Activated T-helper 1 cell treated with anti-CD3 and anti-CD28 coated beads, Interleukin-12 subunit alpha, Interleukin-12 subunit beta, Interleukin-2, Interleukin-4 antibody, amounts not matched to agents 30 ng/mL and 10 ng/mL and 1 ng/mL, durations not matched to agents 14 hours and 24 hours and 36 hours (primary cell): ENCODE data around the gene CPED1. TPM values are rescaled to one million over a fixed set of nuclear protein-coding genes. Genes with fewer than 3 reads are reported as not detected.
"Not testable (repeated sequence)": the region's sequence is repeated elsewhere in the genome, so short reads cannot be mapped to it uniquely, and the experiment has no call there.

Experiments
- DNase-seq: peaks from one replicate; pipeline ENCODE4 v3.0.0; 2021; ENCODE audit warnings: low spot score
- H3K27ac Mint-ChIP-seq: one replicate; pipeline ENCODE4 v1.8.0; 2021; ENCODE audit warnings: mild to moderate bottlenecking, mixed read lengths
- H3K27me3 Mint-ChIP-seq: one replicate; pipeline ENCODE4 v1.8.0; 2022; ENCODE audit warnings: mild to moderate bottlenecking, moderate library complexity, mixed read lengths; ENCODE audit not compliant: insufficient read depth
- H3K36me3 Mint-ChIP-seq: one replicate; pipeline ENCODE4 v1.8.0; 2021; ENCODE audit warnings: low read depth, mixed read lengths
- H3K4me1 Mint-ChIP-seq: one replicate; pipeline ENCODE4 v1.8.0; 2021; ENCODE audit warnings: low read depth, mixed read lengths
- H3K4me3 Mint-ChIP-seq: one replicate; pipeline ENCODE4 v1.8.0; 2021; ENCODE audit warnings: mild to moderate bottlenecking, moderate library complexity, mixed read lengths
- H3K9me3 Mint-ChIP-seq: one replicate; pipeline ENCODE4 v1.8.0; 2021; ENCODE audit warnings: mixed read lengths
- intact Hi-C: fragments of 100-400 bp; cut with micrococcal nuclease; formaldehyde crosslinking; loops from one replicate; pipeline ENCODE4 v1.15.1; 2024
- total RNA-seq: library from RNA; stranded (reverse); gene quantifications from 2 replicates; pipeline ENCODE4 v1.2.3, GENCODE V29; 2022

The CPED1 gene
- total RNA-seq, 1 donor from 2014 or later: not detected

- no peaks in the 10 kb centered on the region for H3K9me3 Mint-ChIP-seq
- peaks cover 4% of the 10 kb centered on the region for H3K27me3 Mint-ChIP-seq
Measured at GRCh38 chr7:121180436-121181063, 192.0 kb downstream of the CPED1 start.

GRCh38 chr7:121181357-121181756, 192.8 kb downstream of the CPED1 start:
- peaks cover 9% of the 10 kb centered on the region for H3K4me1 Mint-ChIP-seq
- no peaks in the 10 kb centered on the region for H3K9me3 Mint-ChIP-seq
- H3K27me3 Mint-ChIP-seq: peaks cover 4% of the 10 kb centered on the region
- intact Hi-C loops: no loop called here
- H3K27ac Mint-ChIP-seq: no peak overlapping the region
- H3K4me3 Mint-ChIP-seq: no peak overlapping the region
- H3K36me3 Mint-ChIP-seq: no peaks in the 10 kb centered on the region
- no peak for DNase-seq

More at GRCh38 chr7:121180436-121181063, 192.0 kb downstream of the CPED1 start:
- Mint-ChIP-seq H3K36me3 (no peaks in the 10 kb centered on the region), H3K4me3 (no peak overlapping the region), H3K4me1 (peaks cover 9% of the 10 kb centered on the region), H3K27ac (no peak overlapping the region)
- DNase-seq: no peak
- intact Hi-C loops: no loop called here

- no peak for DNase-seq
- Mint-ChIP-seq H3K36me3 (no peaks in the 10 kb centered on the region), H3K9me3 (no peaks in the 10 kb centered on the region), H3K4me1 (peaks cover 9% of the 10 kb centered on the region), H3K27ac (no peak overlapping the region), H3K27me3 (peaks cover 4% of the 10 kb centered on the region), H3K4me3 (no peak overlapping the region)
- intact Hi-C loops: no loop called here
Measured at GRCh38 chr7:121182281-121182680, 193.8 kb downstream of the CPED1 start.

- intact Hi-C loops: no loop called here
- Mint-ChIP-seq H3K4me1 (peaks cover 9% of the 10 kb centered on the region), H3K27me3 (peaks cover 4% of the 10 kb centered on the region), H3K36me3 (no peaks in the 10 kb centered on the region), H3K27ac (no peak overlapping the region), H3K9me3 (no peaks in the 10 kb centered on the region), H3K4me3 (no peak overlapping the region)
- DNase-seq: no peak
Measured at GRCh38 chr7:121182902-121183301, 194.4 kb downstream of the CPED1 start.

GRCh38 chr7:121183883-121184282, 195.4 kb downstream of the CPED1 start:
- H3K9me3 Mint-ChIP-seq, H3K27ac Mint-ChIP-seq, H3K36me3 Mint-ChIP-seq, H3K4me3 Mint-ChIP-seq, intact Hi-C loops, DNase-seq, H3K4me1 Mint-ChIP-seq, H3K27me3 Mint-ChIP-seq: not testable (repeated sequence)

GRCh38 chr7:121186746-121187145, 198.2 kb downstream of the CPED1 start:
- intact Hi-C loops: no loop called here
- H3K27ac Mint-ChIP-seq: no peak overlapping the region
- H3K36me3 Mint-ChIP-seq: no peaks in the 10 kb centered on the region
- H3K9me3 Mint-ChIP-seq: peaks cover 5% of the 10 kb centered on the region
- H3K4me1 Mint-ChIP-seq: no peaks in the 10 kb centered on the region
- DNase-seq: no peak
- no peak overlapping the region for H3K4me3 Mint-ChIP-seq
- peaks cover 6% of the 10 kb centered on the region for H3K27me3 Mint-ChIP-seq

GRCh38 chr7:121187222-121187621, 198.7 kb downstream of the CPED1 start:
- Mint-ChIP-seq H3K27me3 (peaks cover 6% of the 10 kb centered on the region), H3K4me1 (no peaks in the 10 kb centered on the region), H3K36me3 (no peaks in the 10 kb centered on the region), H3K27ac (no peak overlapping the region), H3K4me3 (no peak overlapping the region), H3K9me3 (peaks cover 5% of the 10 kb centered on the region)
- intact Hi-C loops: no loop called here
- no peak for DNase-seq

GRCh38 chr7:121187676-121188075, 199.2 kb downstream of the CPED1 start:
- Mint-ChIP-seq H3K4me1 (no peaks in the 10 kb centered on the region), H3K36me3 (no peaks in the 10 kb centered on the region), H3K27ac (no peak overlapping the region), H3K27me3 (peaks cover 3% of the 10 kb centered on the region), H3K4me3 (no peak overlapping the region), H3K9me3 (peaks cover 5% of the 10 kb centered on the region)
- intact Hi-C loops: no loop called here
- no peak for DNase-seq

- intact Hi-C loops: no loop called here
- Mint-ChIP-seq H3K9me3 (peaks cover 5% of the 10 kb centered on the region), H3K36me3 (no peaks in the 10 kb centered on the region), H3K27me3 (peaks cover 7% of the 10 kb centered on the region), H3K4me1 (no peaks in the 10 kb centered on the region), H3K4me3 (no peak overlapping the region), H3K27ac (no peak overlapping the region)
- no peak for DNase-seq
Measured at GRCh38 chr7:121192834-121193233, 204.3 kb downstream of the CPED1 start.

- H3K27me3 Mint-ChIP-seq: peaks cover 8% of the 10 kb centered on the region
- DNase-seq: no peak
- no peaks in the 10 kb centered on the region for H3K36me3 Mint-ChIP-seq
- no peak overlapping the region for H3K4me3 Mint-ChIP-seq
- no peaks in the 10 kb centered on the region for H3K9me3 Mint-ChIP-seq
- no peaks in the 10 kb centered on the region for H3K4me1 Mint-ChIP-seq
- intact Hi-C loops: no loop called here
- H3K27ac Mint-ChIP-seq: no peak overlapping the region
Measured at GRCh38 chr7:121195010-121195409, 206.5 kb downstream of the CPED1 start.

GRCh38 chr7:121195874-121196273, 207.4 kb downstream of the CPED1 start:
- peaks cover 8% of the 10 kb centered on the region for H3K27me3 Mint-ChIP-seq

GRCh38 chr7:121196286-121196685, 207.8 kb downstream of the CPED1 start:
- Mint-ChIP-seq H3K27me3 (peaks cover 8% of the 10 kb centered on the region), H3K27ac (no peak overlapping the region), H3K4me1 (no peaks in the 10 kb centered on the region), H3K4me3 (no peak overlapping the region), H3K9me3 (no peaks in the 10 kb centered on the region), H3K36me3 (no peaks in the 10 kb centered on the region)
- no peak for DNase-seq
- intact Hi-C loops: no loop called here

More at GRCh38 chr7:121195874-121196273, 207.4 kb downstream of the CPED1 start:
- Mint-ChIP-seq H3K4me3 (no peak overlapping the region), H3K36me3 (no peaks in the 10 kb centered on the region), H3K9me3 (no peaks in the 10 kb centered on the region), H3K27ac (no peak overlapping the region), H3K4me1 (no peaks in the 10 kb centered on the region)
- intact Hi-C loops: no loop called here
- no peak for DNase-seq

GRCh38 chr7:121197455-121197854, 208.9 kb downstream of the CPED1 start:
- H3K4me3 Mint-ChIP-seq: no peak overlapping the region
- H3K4me1 Mint-ChIP-seq: no peaks in the 10 kb centered on the region
- no peaks in the 10 kb centered on the region for H3K36me3 Mint-ChIP-seq
- H3K9me3 Mint-ChIP-seq: no peaks in the 10 kb centered on the region
- peaks cover 8% of the 10 kb centered on the region for H3K27me3 Mint-ChIP-seq
- H3K27ac Mint-ChIP-seq: no peak overlapping the region
- intact Hi-C loops: no loop called here
- DNase-seq: no peak

GRCh38 chr7:121198502-121198901, 210.0 kb downstream of the CPED1 start:
- H3K4me1 Mint-ChIP-seq: no peaks in the 10 kb centered on the region
- H3K27ac Mint-ChIP-seq: no peak overlapping the region
- H3K36me3 Mint-ChIP-seq: no peaks in the 10 kb centered on the region
- peaks cover 8% of the 10 kb centered on the region for H3K27me3 Mint-ChIP-seq
- H3K4me3 Mint-ChIP-seq: no peak overlapping the region
- no peaks in the 10 kb centered on the region for H3K9me3 Mint-ChIP-seq
- no peak for DNase-seq
- intact Hi-C loops: no loop called here
